GM13976 (cell line): Measurements from ENCODE around the gene EVC.

Experiments
- DNase-seq: peaks from one replicate; pipeline ENCODE4 v3.0.0; 2012; ENCODE audit warnings: low spot score
- in situ Hi-C: fragments of 300-500 bp; cut with MboI; formaldehyde crosslinking; loops from one replicate; pipeline ENCODE4 v1.12.0; 2022; ENCODE audit warnings: low sequenced_read_pairs, mixed read lengths, inconsistent platforms; ENCODE audit not compliant: unreplicated experiment
- TF ChIP-seq, protein P1 (sequence below): IDR thresholded peaks from 2 replicates; pipeline ENCODE4 v1.5.1; 2012; ENCODE audit warnings: borderline replicate concordance, mild to moderate bottlenecking; ENCODE audit not compliant: insufficient read depth; ENCODE audit errors: extremely low read depth, missing control alignments, control extremely low read depth

The EVC gene

DNA sequence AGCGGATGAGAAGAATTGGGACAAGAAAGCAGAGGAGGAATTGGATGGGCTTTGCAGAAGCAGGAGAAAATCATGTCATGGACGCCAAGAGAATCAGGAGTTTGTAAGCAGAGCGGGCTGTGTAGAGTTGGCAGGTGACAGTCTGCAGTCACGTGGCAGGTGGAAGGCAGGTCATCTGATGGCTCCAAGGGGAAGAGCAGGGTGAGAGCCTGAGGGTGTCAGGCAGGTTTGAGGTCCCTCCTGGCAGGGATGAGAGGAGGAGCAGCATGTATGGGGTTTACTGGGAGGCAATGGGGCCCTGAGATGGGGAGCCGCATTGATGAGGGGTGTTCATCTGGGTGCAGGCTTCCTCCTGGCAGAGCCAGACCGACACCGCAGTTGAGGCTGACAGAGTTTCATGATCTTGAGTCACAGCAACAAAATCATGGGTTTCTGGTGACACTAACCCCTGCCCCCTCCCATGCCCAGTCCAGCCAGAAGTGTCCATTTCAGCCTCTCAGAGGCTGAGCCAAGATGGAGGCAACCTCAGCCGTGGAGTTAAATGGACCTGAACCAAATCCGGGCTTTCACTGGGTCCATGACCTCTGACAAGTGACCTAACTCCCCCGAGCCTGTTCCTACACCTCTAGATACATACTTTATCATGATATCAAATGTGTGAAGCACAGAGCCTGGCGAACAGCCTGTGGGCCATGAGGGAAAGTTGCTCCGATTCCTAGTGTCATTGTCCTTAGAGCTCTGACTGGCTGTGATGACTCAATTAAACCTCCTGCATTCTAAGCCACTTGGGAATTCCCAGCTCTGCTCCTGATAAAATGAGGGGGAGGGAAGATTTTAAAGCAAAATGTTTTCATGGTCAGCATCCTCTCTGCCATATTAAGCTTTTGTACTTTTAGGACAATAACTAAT is 36.1 kb downstream of the EVC start:
- TF ChIP-seq, protein P1, sequence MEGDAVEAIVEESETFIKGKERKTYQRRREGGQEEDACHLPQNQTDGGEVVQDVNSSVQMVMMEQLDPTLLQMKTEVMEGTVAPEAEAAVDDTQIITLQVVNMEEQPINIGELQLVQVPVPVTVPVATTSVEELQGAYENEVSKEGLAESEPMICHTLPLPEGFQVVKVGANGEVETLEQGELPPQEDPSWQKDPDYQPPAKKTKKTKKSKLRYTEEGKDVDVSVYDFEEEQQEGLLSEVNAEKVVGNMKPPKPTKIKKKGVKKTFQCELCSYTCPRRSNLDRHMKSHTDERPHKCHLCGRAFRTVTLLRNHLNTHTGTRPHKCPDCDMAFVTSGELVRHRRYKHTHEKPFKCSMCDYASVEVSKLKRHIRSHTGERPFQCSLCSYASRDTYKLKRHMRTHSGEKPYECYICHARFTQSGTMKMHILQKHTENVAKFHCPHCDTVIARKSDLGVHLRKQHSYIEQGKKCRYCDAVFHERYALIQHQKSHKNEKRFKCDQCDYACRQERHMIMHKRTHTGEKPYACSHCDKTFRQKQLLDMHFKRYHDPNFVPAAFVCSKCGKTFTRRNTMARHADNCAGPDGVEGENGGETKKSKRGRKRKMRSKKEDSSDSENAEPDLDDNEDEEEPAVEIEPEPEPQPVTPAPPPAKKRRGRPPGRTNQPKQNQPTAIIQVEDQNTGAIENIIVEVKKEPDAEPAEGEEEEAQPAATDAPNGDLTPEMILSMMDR: no peak
- in situ Hi-C loops: no loop called here
- no peak for DNase-seq

DNA sequence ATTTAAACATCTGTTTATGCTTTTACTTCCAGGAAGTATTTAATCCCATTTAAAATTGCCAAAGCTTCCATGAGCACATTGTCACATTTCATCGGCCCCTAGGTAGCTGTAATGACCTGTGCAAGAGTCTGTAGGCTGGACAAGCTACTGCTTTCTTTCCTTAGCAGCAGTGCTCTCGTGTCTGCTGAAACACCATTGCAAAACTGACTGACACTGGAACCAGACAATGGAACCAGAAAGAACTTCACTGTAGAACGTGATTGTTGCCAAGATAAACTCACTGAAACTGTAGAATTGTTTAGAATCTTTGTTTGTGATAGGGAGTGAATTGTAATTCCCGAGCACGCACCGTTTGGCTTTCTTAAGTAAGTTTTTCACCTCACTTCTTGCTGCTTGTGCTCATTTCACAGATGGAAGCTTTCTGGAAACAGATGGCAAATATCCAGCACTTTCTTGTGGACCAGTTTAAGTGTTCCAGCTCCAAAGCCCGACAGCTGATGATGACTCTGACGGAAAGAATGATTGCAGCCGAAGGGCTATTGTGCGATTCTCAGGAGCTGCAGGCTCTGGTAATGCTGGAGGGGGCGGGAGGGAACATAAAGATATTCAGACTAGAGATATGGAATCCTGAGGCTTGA is 36.9 kb downstream of the EVC start:
- TF ChIP-seq, protein P1: no peak
- in situ Hi-C loops: no loop called here
- no peak for DNase-seq

DNA sequence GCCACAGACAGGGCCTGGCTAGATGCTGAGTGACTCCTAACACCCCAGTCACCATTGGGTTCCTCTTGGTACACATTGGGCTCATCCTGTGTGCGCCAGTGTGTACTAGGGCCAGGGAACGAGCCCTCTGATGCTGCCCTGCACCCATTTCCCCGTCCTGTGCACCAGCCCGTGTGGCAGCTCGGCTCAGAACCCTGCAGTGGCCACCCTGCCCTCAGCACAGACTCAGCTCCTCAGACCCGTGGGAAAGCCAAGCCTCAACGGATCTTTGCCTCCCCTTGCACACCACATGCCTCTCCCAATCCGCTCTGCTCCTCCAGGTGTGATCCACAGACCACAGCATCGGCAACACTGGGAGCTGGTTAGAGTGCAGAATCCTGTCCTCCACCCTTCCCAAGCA is 38.6 kb downstream of the EVC start:
- TF ChIP-seq, protein P1: no peak
- peak; percentile 5 for DNase-seq
- in situ Hi-C loops: no loop called here

DNA sequence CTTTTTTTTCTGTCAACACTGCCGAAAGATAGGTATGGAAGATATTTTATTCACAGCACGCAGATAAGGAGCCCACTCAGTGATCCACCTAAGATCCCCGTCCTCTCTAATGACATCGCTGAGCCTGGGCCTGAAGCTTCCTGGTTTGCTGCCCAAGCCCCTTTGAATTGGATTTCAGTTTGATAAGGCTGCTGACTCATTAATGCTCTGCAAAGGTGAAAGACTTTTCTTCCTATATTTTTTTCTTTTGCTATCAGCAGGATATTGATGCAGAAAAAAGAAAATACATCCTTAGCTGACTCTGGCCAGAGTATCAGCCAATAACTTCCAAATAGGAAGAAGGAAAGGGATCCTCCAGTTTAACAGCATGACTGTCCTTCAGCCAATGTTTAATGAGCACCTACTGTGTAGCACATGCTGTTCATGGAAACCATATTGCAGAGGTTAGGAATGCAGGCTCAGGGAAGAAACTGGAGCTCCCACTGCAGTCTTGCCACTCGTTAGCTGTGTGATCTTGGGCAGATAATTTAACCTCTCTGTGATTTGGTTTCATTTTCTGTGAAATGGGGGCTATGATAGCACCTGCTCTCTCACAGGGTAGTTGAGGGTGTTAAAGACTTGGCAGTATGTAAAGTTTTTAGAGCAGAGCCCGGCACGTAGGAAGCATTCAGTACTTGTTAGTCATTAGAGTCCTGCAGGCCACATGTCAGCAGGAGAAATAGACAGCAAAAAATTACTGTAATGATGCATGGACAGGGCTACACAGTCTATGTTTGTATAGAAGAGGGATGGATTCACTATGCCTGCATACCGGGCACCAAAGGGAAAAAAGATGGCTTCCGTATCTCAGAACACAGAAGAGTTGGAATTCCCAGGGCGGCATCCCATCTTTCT is 39.3 kb downstream of the EVC start:
- TF ChIP-seq, protein P1: no peak
- in situ Hi-C loops: no loop called here

DNA sequence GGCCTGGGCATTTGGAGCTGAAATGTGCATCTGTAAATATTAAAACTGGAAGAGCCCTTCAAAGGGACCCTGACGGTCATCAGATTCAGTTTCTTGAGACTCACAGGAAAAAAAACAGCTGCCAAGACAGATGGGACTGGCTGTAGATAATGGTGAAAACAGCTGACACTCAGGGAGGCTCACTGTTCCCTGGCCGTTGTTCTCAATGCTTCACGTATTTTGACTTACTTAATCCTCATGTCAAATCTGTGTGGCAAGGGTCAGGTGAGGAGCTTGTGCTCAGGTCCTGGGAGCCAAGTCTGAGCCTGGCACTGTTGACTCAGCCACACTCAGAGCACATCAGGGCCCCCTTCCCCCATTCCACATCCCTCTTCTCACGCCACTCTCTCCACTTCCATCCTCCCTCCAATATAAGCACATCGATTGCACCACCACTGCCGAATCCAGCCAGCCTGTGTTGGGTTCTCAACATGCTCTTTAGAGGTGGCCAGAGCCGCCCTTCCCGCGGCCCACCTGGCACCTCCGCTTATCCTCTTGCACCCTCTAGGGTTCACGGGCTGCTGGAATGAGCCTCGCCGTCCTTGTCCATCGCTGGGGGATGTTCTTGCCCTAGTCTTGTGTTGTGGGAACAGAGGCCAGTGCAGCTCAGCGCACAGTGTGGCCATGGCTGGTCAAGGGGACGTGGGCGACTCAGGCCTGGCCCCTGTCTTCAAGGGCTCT is 40.1 kb downstream of the EVC start:
- in situ Hi-C loops: no loop called here
- TF ChIP-seq, protein P1: no peak
- peak; percentile 11 for DNase-seq

More for the DNA sequence above, 39.3 kb downstream of the EVC start:
- DNase-seq: peak; percentile 11
